ENCODE data around the gene ZNF407. TPM values are rescaled to one million over a fixed set of nuclear protein-coding genes. Genes with fewer than 3 reads are reported as not detected.

ZNF407 gene
- total and polyA plus RNA-seq, 2 of the 13 experiments (the other 11 are each of a cell fraction or from before 2014, with no cell fraction given), result 2.3 to 8.7 TPM

DNA sequence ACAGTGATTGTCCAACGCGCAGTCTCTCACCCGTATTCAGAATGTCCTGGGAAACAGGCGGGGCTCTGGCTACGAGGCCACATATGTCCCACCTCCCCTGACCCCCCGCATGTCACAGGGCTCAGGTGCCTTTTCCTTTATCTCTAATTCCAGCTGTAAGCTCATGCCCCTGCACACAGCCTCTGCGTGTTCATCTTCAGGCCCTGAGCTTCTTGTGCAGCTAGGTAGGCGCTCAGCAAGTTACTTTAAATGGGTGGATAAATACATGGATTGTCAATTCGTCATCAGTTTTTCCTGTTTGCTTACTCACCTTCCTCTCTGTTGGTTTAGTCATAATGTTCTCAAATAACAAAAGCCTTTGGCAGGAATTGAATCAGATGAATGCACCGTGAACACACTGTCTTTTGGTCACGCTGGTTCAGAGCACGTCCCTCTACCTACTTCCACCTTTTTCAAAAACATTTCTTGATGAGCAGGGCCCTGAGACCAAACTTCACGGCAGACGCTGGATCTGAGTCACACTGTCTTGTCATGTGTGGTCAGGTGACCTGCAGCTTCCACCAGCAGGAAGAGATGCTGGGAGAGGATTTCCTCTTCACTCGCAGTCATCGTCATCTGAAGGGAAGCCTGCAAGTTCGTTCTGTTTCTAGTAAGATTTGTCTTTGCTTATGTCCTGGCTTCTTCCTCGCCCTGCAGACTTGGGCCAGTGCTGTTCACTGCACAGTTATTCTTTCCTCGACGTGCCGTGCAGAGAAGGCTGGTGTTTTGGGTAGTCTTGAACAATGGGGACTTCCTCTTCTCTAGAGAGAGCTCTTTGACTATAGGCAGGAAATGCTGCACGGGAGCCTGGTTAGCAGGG lies 473.2 kb downstream of the ZNF407 start (continued):
- TF ChIP-seq, protein P1, sequence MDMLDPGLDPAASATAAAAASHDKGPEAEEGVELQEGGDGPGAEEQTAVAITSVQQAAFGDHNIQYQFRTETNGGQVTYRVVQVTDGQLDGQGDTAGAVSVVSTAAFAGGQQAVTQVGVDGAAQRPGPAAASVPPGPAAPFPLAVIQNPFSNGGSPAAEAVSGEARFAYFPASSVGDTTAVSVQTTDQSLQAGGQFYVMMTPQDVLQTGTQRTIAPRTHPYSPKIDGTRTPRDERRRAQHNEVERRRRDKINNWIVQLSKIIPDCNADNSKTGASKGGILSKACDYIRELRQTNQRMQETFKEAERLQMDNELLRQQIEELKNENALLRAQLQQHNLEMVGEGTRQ (IDR thresholded peaks at IDR 0.05; ENCODE audit: low read depth, low read length), result peak; percentile 73
- TF ChIP-seq, protein P1 (CRISPR knock-in tag; IDR thresholded peaks at IDR 0.05; ENCODE audit: borderline replicate concordance), result peak; percentile 74; the same call in 1 of the 2 replicates
- TF ChIP-seq, protein P2, sequence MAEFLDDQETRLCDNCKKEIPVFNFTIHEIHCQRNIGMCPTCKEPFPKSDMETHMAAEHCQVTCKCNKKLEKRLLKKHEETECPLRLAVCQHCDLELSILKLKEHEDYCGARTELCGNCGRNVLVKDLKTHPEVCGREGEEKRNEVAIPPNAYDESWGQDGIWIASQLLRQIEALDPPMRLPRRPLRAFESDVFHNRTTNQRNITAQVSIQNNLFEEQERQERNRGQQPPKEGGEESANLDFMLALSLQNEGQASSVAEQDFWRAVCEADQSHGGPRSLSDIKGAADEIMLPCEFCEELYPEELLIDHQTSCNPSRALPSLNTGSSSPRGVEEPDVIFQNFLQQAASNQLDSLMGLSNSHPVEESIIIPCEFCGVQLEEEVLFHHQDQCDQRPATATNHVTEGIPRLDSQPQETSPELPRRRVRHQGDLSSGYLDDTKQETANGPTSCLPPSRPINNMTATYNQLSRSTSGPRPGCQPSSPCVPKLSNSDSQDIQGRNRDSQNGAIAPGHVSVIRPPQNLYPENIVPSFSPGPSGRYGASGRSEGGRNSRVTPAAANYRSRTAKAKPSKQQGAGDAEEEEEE (CRISPR knock-in tag; IDR thresholded peaks at IDR 0.05; ENCODE audit: borderline replicate concordance), result no peak
- TF ChIP-seq, protein P3, sequence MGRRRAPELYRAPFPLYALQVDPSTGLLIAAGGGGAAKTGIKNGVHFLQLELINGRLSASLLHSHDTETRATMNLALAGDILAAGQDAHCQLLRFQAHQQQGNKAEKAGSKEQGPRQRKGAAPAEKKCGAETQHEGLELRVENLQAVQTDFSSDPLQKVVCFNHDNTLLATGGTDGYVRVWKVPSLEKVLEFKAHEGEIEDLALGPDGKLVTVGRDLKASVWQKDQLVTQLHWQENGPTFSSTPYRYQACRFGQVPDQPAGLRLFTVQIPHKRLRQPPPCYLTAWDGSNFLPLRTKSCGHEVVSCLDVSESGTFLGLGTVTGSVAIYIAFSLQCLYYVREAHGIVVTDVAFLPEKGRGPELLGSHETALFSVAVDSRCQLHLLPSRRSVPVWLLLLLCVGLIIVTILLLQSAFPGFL (CRISPR knock-in tag; IDR thresholded peaks at IDR 0.05), result no peak
- TF ChIP-seq ZNF670 (CRISPR knock-in tag; IDR thresholded peaks at IDR 0.05; ENCODE audit: borderline replicate concordance) (0 out of 2 replicates have a peak, but pooled peaks have one; percentile 39), REL (CRISPR knock-in tag; conservative IDR thresholded peaks at IDR 0.05) (no peak), CREB1 (IDR thresholded peaks at IDR 0.05) (peak; percentile 50; the same call in 1 of the 2 replicates), CREB1 (CRISPR knock-in tag; IDR thresholded peaks at IDR 0.05) (0 out of 2 replicates have a peak, but pooled peaks have one; percentile 18)
